SU-DHL-6 (cell line): ENCODE results near the gene NKPD1.

ENCODE experiments used
- CTCF ChIP-seq: fragments of 200-600 bp; sonication (generic); IDR thresholded peaks from one replicate; pipeline ENCODE4 v1.5.1; 2017; ENCODE audit warnings: antibody characterized with exemption, mild to moderate bottlenecking, low read length, moderate library complexity; ENCODE audit not compliant: insufficient read depth, poor library complexity, severe bottlenecking
- EZH2phosphoT487 ChIP-seq: fragments of 200-600 bp; sonication (generic), shearing (Covaris generic); conservative IDR thresholded peaks from 2 replicates; pipeline ENCODE4 v1.6.1; 2018; ENCODE audit warnings: mild to moderate bottlenecking, antibody characterized with exemption, low read length, moderate library complexity, mixed read lengths

- TF ChIP-seq CTCF = no peak
- TF ChIP-seq EZH2phosphoT487 = no peak
Measured at GRCh38 chr19:45138303-45138751, 22.5 kb downstream of the NKPD1 start.
